Body of pancreas (tissue), 4 donors: ENCODE measurements around the gene C1QTNF9.

ENCODE experiments used
- POLR2A ChIP-seq, 3 donors: fragments of 450-650 bp; IDR thresholded peaks; one replicate each; pipeline ENCODE4 v1.6.1; 2016; ENCODE audit warnings: antibody characterized with exemption in 3 of 3, mild to moderate bottlenecking in 2 of 3
- TF ChIP-seq, protein P1 (sequence below), 7 experiments: fragments of 450-650 bp in 4 of 7; fragments of 200-600 bp in 3 of 7; sonication (generic) in 3 of 7; IDR thresholded peaks; one replicate each; pipeline ENCODE4 v1.5.1; 2016 to 2019; ENCODE audit warnings: antibody characterized with exemption in 7 of 7

GRCh38 chr13:24323739-24324075 lies 14.3 kb downstream of the C1QTNF9 start:
- TF ChIP-seq, protein P1, sequence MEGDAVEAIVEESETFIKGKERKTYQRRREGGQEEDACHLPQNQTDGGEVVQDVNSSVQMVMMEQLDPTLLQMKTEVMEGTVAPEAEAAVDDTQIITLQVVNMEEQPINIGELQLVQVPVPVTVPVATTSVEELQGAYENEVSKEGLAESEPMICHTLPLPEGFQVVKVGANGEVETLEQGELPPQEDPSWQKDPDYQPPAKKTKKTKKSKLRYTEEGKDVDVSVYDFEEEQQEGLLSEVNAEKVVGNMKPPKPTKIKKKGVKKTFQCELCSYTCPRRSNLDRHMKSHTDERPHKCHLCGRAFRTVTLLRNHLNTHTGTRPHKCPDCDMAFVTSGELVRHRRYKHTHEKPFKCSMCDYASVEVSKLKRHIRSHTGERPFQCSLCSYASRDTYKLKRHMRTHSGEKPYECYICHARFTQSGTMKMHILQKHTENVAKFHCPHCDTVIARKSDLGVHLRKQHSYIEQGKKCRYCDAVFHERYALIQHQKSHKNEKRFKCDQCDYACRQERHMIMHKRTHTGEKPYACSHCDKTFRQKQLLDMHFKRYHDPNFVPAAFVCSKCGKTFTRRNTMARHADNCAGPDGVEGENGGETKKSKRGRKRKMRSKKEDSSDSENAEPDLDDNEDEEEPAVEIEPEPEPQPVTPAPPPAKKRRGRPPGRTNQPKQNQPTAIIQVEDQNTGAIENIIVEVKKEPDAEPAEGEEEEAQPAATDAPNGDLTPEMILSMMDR (IDR thresholded peaks at IDR 0.05) = no peak
- no peak for TF ChIP-seq POLR2A (IDR thresholded peaks at IDR 0.05)
